ENCODE measurements around the gene ARHGAP25.

DNA sequence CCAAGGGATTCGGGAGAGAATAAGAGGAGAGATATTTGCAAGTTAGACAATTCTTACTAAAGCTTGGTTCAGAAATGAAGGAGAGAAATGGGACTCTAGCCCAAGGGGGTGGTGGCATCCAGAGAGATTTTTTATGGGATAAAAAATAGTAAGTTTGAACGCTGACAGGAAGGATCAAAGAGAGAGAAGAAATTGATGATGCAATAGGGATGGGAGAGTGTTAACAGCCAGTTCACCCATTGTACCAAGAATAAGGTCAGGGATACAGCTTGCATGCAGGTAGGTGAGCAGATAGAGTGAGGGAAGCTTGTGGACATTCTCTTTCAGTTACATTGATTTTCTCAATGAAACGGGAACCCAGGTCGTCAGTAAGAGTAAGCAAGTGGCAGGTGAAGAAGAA lies 1.2 kb upstream of the ARHGAP25 start:
- TF ChIP-seq GATA2 (IDR thresholded peaks at IDR 0.05; ENCODE audit: low read depth, low read length) (no peak), GATA3 (IDR thresholded peaks at IDR 0.05; ENCODE audit: low read depth, low read length) (no peak)

All from SH-SY5Y (cell line).